ENCODE measurements around the gene OR2T27.

OR2T27 gene

GRCh38 chr1:248696261-248696660, 40.9 kb upstream of the OR2T27 start:
- Histone ChIP-seq H3K9me3 (ENCODE audit: low read length) (no peaks in the 10 kb centered on the region), H3K9me2 (ENCODE audit: low read depth, low read length) (no peaks in the 10 kb centered on the region), H4K20me1 (ENCODE audit: insufficient read depth, low read length) (no peaks in the 10 kb centered on the region), H2AFZ (ENCODE audit: low read length) (no peak overlapping the region), H3K27ac (ENCODE audit: low read depth, low read length, poor library complexity, severe bottlenecking) (no peak overlapping the region), H3K27me3 (ENCODE audit: insufficient read depth, low read length) (no peaks in the 10 kb centered on the region; the same call in 1 of the 2 replicates), H3K4me1 (ENCODE audit: insufficient read depth, low read length, severe bottlenecking) (no peaks in the 10 kb centered on the region), H3K79me2 (ENCODE audit: insufficient read depth, low read length) (no peaks in the 10 kb centered on the region), H3K36me3 (ENCODE audit: insufficient read depth, low read length) (no peaks in the 10 kb centered on the region), H3F3A (ENCODE audit: insufficient read depth, low read length) (no peaks in the 10 kb centered on the region), H3K4me2 (ENCODE audit: low read length) (no peak overlapping the region), H3K9ac (ENCODE audit: low read length) (no peak overlapping the region), H3K4me3 (ENCODE audit: low read depth, low read length, poor library complexity, severe bottlenecking) (no peak overlapping the region)
- TF ChIP-seq EZH2 (IDR thresholded peaks at IDR 0.05; ENCODE audit: borderline replicate concordance, low read length) (no peak), CTCF (IDR thresholded peaks at IDR 0.05; ENCODE audit: low read length) (peak; percentile 40; the same call in 1 of the 2 replicates)

GRCh38 chr1:248695451-248696132, 40.3 kb upstream of the OR2T27 start:
- no peaks in the 10 kb centered on the region for H3K79me2 ChIP-seq (ENCODE audit: insufficient read depth, low read length)
- H4K20me1 ChIP-seq (ENCODE audit: insufficient read depth, low read length): no peaks in the 10 kb centered on the region
- no peak overlapping the region for H3K4me2 ChIP-seq (ENCODE audit: low read length)
- H3K4me1 ChIP-seq (ENCODE audit: insufficient read depth, low read length, severe bottlenecking): no peaks in the 10 kb centered on the region
- no peak overlapping the region for H3K4me3 ChIP-seq (ENCODE audit: low read depth, low read length, poor library complexity, severe bottlenecking)
- no peaks in the 10 kb centered on the region for H3K36me3 ChIP-seq (ENCODE audit: insufficient read depth, low read length)
- H3K9me3 ChIP-seq (ENCODE audit: low read length): no peaks in the 10 kb centered on the region
- H3K27ac ChIP-seq (ENCODE audit: low read depth, low read length, poor library complexity, severe bottlenecking): no peak overlapping the region
- H3K27me3 ChIP-seq (ENCODE audit: insufficient read depth, low read length): no peaks in the 10 kb centered on the region; the same call in 1 of the 2 replicates
- H2AFZ ChIP-seq (ENCODE audit: low read length): no peak overlapping the region
- H3F3A ChIP-seq (ENCODE audit: insufficient read depth, low read length): no peaks in the 10 kb centered on the region
- TF ChIP-seq CTCF (IDR thresholded peaks at IDR 0.05; ENCODE audit: low read length) (no peak), EZH2 (IDR thresholded peaks at IDR 0.05; ENCODE audit: borderline replicate concordance, low read length) (no peak)
- no peak overlapping the region for H3K9ac ChIP-seq (ENCODE audit: low read length)
- H3K9me2 ChIP-seq (ENCODE audit: low read depth, low read length): no peaks in the 10 kb centered on the region

- TF ChIP-seq EZH2 (IDR thresholded peaks at IDR 0.05; ENCODE audit: borderline replicate concordance, low read length) (no peak), CTCF (IDR thresholded peaks at IDR 0.05; ENCODE audit: low read length) (no peak)
- no peaks in the 10 kb centered on the region for H4K20me1 ChIP-seq (ENCODE audit: insufficient read depth, low read length)
- H3K9ac ChIP-seq (ENCODE audit: low read length): no peak overlapping the region
- no peaks in the 10 kb centered on the region for H3F3A ChIP-seq (ENCODE audit: insufficient read depth, low read length)
- no peaks in the 10 kb centered on the region for H3K79me2 ChIP-seq (ENCODE audit: insufficient read depth, low read length)
- H3K36me3 ChIP-seq (ENCODE audit: insufficient read depth, low read length): no peaks in the 10 kb centered on the region
- no peak overlapping the region for H3K4me2 ChIP-seq (ENCODE audit: low read length)
- H3K4me3 ChIP-seq (ENCODE audit: low read depth, low read length, poor library complexity, severe bottlenecking): no peak overlapping the region
- H3K9me3 ChIP-seq (ENCODE audit: low read length): no peaks in the 10 kb centered on the region
- H2AFZ ChIP-seq (ENCODE audit: low read length): no peak overlapping the region
- H3K27ac ChIP-seq (ENCODE audit: low read depth, low read length, poor library complexity, severe bottlenecking): no peak overlapping the region
- no peaks in the 10 kb centered on the region for H3K9me2 ChIP-seq (ENCODE audit: low read depth, low read length)
- no peaks in the 10 kb centered on the region for H3K4me1 ChIP-seq (ENCODE audit: insufficient read depth, low read length, severe bottlenecking)
- H3K27me3 ChIP-seq (ENCODE audit: insufficient read depth, low read length): no peaks in the 10 kb centered on the region; the same call in 1 of the 2 replicates
These were observed 36.3 kb upstream of the OR2T27 start for GRCh38 chr1:248691567-248692155.
